WTC11 (cell line): Measurements from ENCODE around the gene IDH3G. TPM values are rescaled to one million over a fixed set of nuclear protein-coding genes. Genes with fewer than 3 reads are reported as not detected.
A peak's percentile ranks its signal among the peaks of the same experiment; 100 is the strongest.

Experiments
- ATAC-seq: fragments of 200-7000 bp; cut with Tn5 transposase; 2 replicates; pipeline ENCODE4 v1.10.0; 2021; ENCODE audit warnings: mild to moderate bottlenecking, moderate library complexity
- CTCF ChIA-PET: fragments of 300-600 bp; sonication (Branson Sonifier 250); formaldehyde crosslinking; loops from one replicate; lab custom pipeline; 2021; ENCODE audit warnings: antibody characterized with exemption; lab: Charles Lee
- POLR2A ChIA-PET: fragments of 350-600 bp; sonication (Branson Sonifier 250); formaldehyde crosslinking; loops from one replicate; lab custom pipeline; 2021; ENCODE audit warnings: antibody characterized with exemption; lab: Charles Lee
- DNase-seq: peaks from one replicate; pipeline ENCODE4 v3.0.0; 2021; ENCODE audit warnings: low spot score
- H3K27ac Mint-ChIP-seq: 2 replicates; pipeline ENCODE4 v1.8.0; 2021; ENCODE audit warnings: mixed read lengths
- H3K27me3 Mint-ChIP-seq: 2 replicates; pipeline ENCODE4 v1.8.0; 2021; ENCODE audit warnings: low read depth, mild to moderate bottlenecking, moderate library complexity, mixed read lengths
- H3K36me3 Mint-ChIP-seq: 2 replicates; pipeline ENCODE4 v1.8.0; 2021; ENCODE audit warnings: mixed read lengths
- H3K4me1 Mint-ChIP-seq: 2 replicates; pipeline ENCODE4 v1.8.0; 2022; ENCODE audit warnings: mixed read lengths
- H3K4me3 Mint-ChIP-seq: 2 replicates; pipeline ENCODE4 v1.8.0; 2021; ENCODE audit warnings: mild to moderate bottlenecking, moderate library complexity, mixed read lengths
- H3K9me3 Mint-ChIP-seq: 2 replicates; pipeline ENCODE4 v1.8.0; 2021; ENCODE audit warnings: mixed read lengths
- ATF1 ChIP-seq: sonication (generic); formaldehyde crosslinking; IDR thresholded peaks from 2 replicates; pipeline ENCODE4 v1.8.1; 2023; ENCODE audit warnings: mild to moderate bottlenecking, moderate library complexity, missing genetic modification reagents
- ATF3 ChIP-seq: sonication (generic); formaldehyde crosslinking; conservative IDR thresholded peaks from 2 replicates; pipeline ENCODE4 v1.8.1; 2022; ENCODE audit warnings: mild to moderate bottlenecking, missing genetic modification reagents
- CDX4 ChIP-seq: fragments of 250-450 bp; sonication (Bioruptor Pico); IDR thresholded peaks from 2 replicates; pipeline ENCODE4 v1.9.0; 2021; ENCODE audit warnings: moderate library complexity, mild to moderate bottlenecking, inconsistent platforms, borderline replicate concordance
- CREM ChIP-seq: sonication (generic); formaldehyde crosslinking; IDR thresholded peaks from 2 replicates; pipeline ENCODE4 v1.8.1; 2022; ENCODE audit warnings: mild to moderate bottlenecking, missing genetic modification reagents, moderate library complexity
- CTCF ChIP-seq: fragments of 200-600 bp; IDR thresholded peaks from 2 replicates; pipeline ENCODE4 v1.8.0; 2022; ENCODE audit warnings: antibody characterized with exemption
- E2F1 ChIP-seq: sonication (generic); formaldehyde crosslinking; IDR thresholded peaks from 2 replicates; pipeline ENCODE4 v1.8.0; 2022; ENCODE audit warnings: mild to moderate bottlenecking, missing genetic modification reagents
- ELF4 ChIP-seq: sonication (generic); formaldehyde crosslinking; IDR thresholded peaks from 2 replicates; pipeline ENCODE4 v1.8.1; 2022; ENCODE audit warnings: low read depth, mild to moderate bottlenecking, moderate library complexity, missing genetic modification reagents
- EMX1 ChIP-seq: fragments of 250-450 bp; sonication (Bioruptor Pico); IDR thresholded peaks from 2 replicates; pipeline ENCODE4 v1.8.0; 2021; ENCODE audit warnings: mild to moderate bottlenecking
- ERG ChIP-seq: fragments of 250-450 bp; sonication (Bioruptor Pico); IDR thresholded peaks from 2 replicates; pipeline ENCODE4 v1.8.0; 2021; ENCODE audit warnings: mild to moderate bottlenecking
- FOXP1 ChIP-seq: sonication (generic); formaldehyde crosslinking; IDR thresholded peaks from 2 replicates; pipeline ENCODE4 v1.8.0; 2022; ENCODE audit warnings: missing genetic modification reagents, mild to moderate bottlenecking, moderate library complexity, borderline replicate concordance
- GABPB1 ChIP-seq: sonication (generic); formaldehyde crosslinking; IDR thresholded peaks from 2 replicates; pipeline ENCODE4 v1.8.1; 2023; ENCODE audit warnings: mild to moderate bottlenecking, missing genetic modification reagents
- GRHL2 ChIP-seq: fragments of 250-450 bp; sonication (Bioruptor Pico); IDR thresholded peaks from 2 replicates; pipeline ENCODE4 v1.8.0; 2022; ENCODE audit warnings: mild to moderate bottlenecking, moderate library complexity; ENCODE audit not compliant: insufficient replicate concordance, severe bottlenecking
- GTF2I ChIP-seq: fragments of 250-450 bp; sonication (Bioruptor Pico); conservative IDR thresholded peaks from 2 replicates; pipeline ENCODE4 v1.4.0; 2021; ENCODE audit warnings: mild to moderate bottlenecking
- HMGXB4 ChIP-seq: sonication (generic); formaldehyde crosslinking; IDR thresholded peaks from 2 replicates; pipeline ENCODE4 v1.8.1; 2023; ENCODE audit warnings: mild to moderate bottlenecking, moderate library complexity, missing genetic modification reagents
- IRF2 ChIP-seq: sonication (generic); formaldehyde crosslinking; IDR thresholded peaks from 2 replicates; pipeline ENCODE4 v1.8.0; 2022; ENCODE audit warnings: low read depth, missing genetic modification reagents, borderline replicate concordance
- MAX ChIP-seq: sonication (generic); formaldehyde crosslinking; IDR thresholded peaks from 2 replicates; pipeline ENCODE4 v1.8.0; 2022; ENCODE audit warnings: mild to moderate bottlenecking, missing genetic modification reagents
- MLX ChIP-seq: sonication (generic); formaldehyde crosslinking; IDR thresholded peaks from 2 replicates; pipeline ENCODE4 v1.8.1; 2023; ENCODE audit warnings: mild to moderate bottlenecking, missing genetic modification reagents, moderate library complexity
- NFE2L1 ChIP-seq: sonication (generic); formaldehyde crosslinking; IDR thresholded peaks from 2 replicates; pipeline ENCODE4 v1.8.1; 2023; ENCODE audit warnings: missing genetic modification reagents
- PRRX2 ChIP-seq: fragments of 250-450 bp; sonication (Bioruptor Pico); IDR thresholded peaks from 2 replicates; pipeline ENCODE4 v1.8.0; 2021; ENCODE audit warnings: mild to moderate bottlenecking
- SOX15 ChIP-seq: fragments of 250-450 bp; sonication (Bioruptor Pico); IDR thresholded peaks from 2 replicates; pipeline ENCODE4 v1.9.0; 2021; ENCODE audit warnings: mild to moderate bottlenecking
- SP1 ChIP-seq: sonication (generic); formaldehyde crosslinking; conservative IDR thresholded peaks from 2 replicates; pipeline ENCODE4 v1.8.1; 2022; ENCODE audit warnings: missing genetic modification reagents
- ZMAT4 ChIP-seq: fragments of 250-450 bp; sonication (Bioruptor Pico); IDR thresholded peaks from 2 replicates; pipeline ENCODE4 v1.9.0; 2021; ENCODE audit warnings: mild to moderate bottlenecking
- ZNF121 ChIP-seq: sonication (generic); formaldehyde crosslinking; IDR thresholded peaks from 2 replicates; pipeline ENCODE4 v1.8.0; 2023; ENCODE audit warnings: missing genetic modification reagents
- ZNF416 ChIP-seq: fragments of 250-450 bp; sonication (Bioruptor Pico); IDR thresholded peaks from 2 replicates; pipeline ENCODE4 v1.9.0; 2021; ENCODE audit warnings: mild to moderate bottlenecking, inconsistent platforms
- ZNF423 ChIP-seq: fragments of 250-450 bp; sonication (Bioruptor Pico); IDR thresholded peaks from 2 replicates; pipeline ENCODE4 v2.1.2; 2022; ENCODE audit warnings: mild to moderate bottlenecking, moderate library complexity
- total RNA-seq: library from RNA; stranded (reverse); gene quantifications from 3 replicates; pipeline ENCODE4 v1.2.3, GENCODE V29; 2021

IDH3G gene
- total RNA-seq, 1 experiment from 2014 or later = 52.4 TPM

- CTCF ChIA-PET = no interaction called here
- Mint-ChIP-seq H3K9me3 (no peaks in the 10 kb centered on the region), H3K4me3 (no peak overlapping the region), H3K4me1 (peaks cover 3% of the 10 kb centered on the region; the same call in 1 of the 2 replicates), H3K36me3 (no peaks in the 10 kb centered on the region), H3K27me3 (no peaks in the 10 kb centered on the region), H3K27ac (no peak overlapping the region)
- no peak for ATAC-seq
- DNase-seq = no peak
- TF ChIP-seq E2F1 (CRISPR knock-in tag) = no peak
- TF ChIP-seq CDX4 (CRISPR knock-in tag) = no peak
- no peak for TF ChIP-seq ATF3
- TF ChIP-seq ATF1 (CRISPR knock-in tag) = no peak
- TF ChIP-seq EMX1 = no peak
- no peak for TF ChIP-seq SOX15 (CRISPR knock-in tag)
- TF ChIP-seq NFE2L1 (CRISPR knock-in tag) = no peak
- no peak for TF ChIP-seq ZNF416
- no peak for TF ChIP-seq FOXP1 (CRISPR knock-in tag)
- TF ChIP-seq CREM = no peak
- TF ChIP-seq ZNF423 (CRISPR knock-in tag) = no peak
- no peak for TF ChIP-seq ZNF121 (CRISPR knock-in tag)
- TF ChIP-seq GRHL2 (CRISPR knock-in tag) = no peak
- TF ChIP-seq IRF2 (CRISPR knock-in tag) = no peak
- POLR2A ChIA-PET = no interaction called here
Measured at GRCh38 chrX:153764786-153765137, 29.4 kb downstream of the IDH3G start.

GRCh38 chrX:153763989-153764755 is 30.0 kb downstream of the IDH3G start, which contains the start of gene PLXNB3:
PLXNB3 (plus strand) TSS chrX:153764249; CDS start chrX:153765536, 1,287 bp downstream.
- H3K4me1 Mint-ChIP-seq = peaks cover 3% of the 10 kb centered on the region; the same call in 1 of the 2 replicates
- no peaks in the 10 kb centered on the region for H3K9me3 Mint-ChIP-seq
- H3K4me3 Mint-ChIP-seq = no peak within 1 kb of the TSS
- ATAC-seq = peak; percentile 88
- POLR2A ChIA-PET = no interaction called here
- H3K27ac Mint-ChIP-seq = no peak within 1 kb of the TSS
- H3K27me3 Mint-ChIP-seq = no peaks in the 10 kb centered on the region
- DNase-seq = peak; percentile 82
- no peak for TF ChIP-seq GTF2I (CRISPR knock-in tag)
- TF ChIP-seq ERG (CRISPR knock-in tag) = no peak
- peak; percentile 44; the same call in 1 of the 2 replicates for TF ChIP-seq HMGXB4
- TF ChIP-seq PRRX2 (CRISPR knock-in tag) = no peak
- TF ChIP-seq CDX4 (CRISPR knock-in tag) = no peak
- TF ChIP-seq SP1 = 0 out of 2 replicates have a peak, but pooled peaks have one; percentile 17
- no peak for TF ChIP-seq ELF4 (CRISPR knock-in tag)
- no peak for TF ChIP-seq GABPB1
- TF ChIP-seq MAX = 0 out of 2 replicates have a peak, but pooled peaks have one; percentile 27
- TF ChIP-seq EMX1 = no peak
- TF ChIP-seq CTCF = peak; percentile 59; the same call in 1 of the 2 replicates
- no peak for TF ChIP-seq MLX (CRISPR knock-in tag)
- no peak for TF ChIP-seq ATF1 (CRISPR knock-in tag)
- TF ChIP-seq ZMAT4 (CRISPR knock-in tag) = no peak
- no peaks in the 10 kb centered on the region for H3K36me3 Mint-ChIP-seq
- CTCF ChIA-PET = interaction anchor here (0.6 to 1.6 kb wide), 2 partner anchors 17 to 183 kb away, joined by 3 to 5 read pairs; no protein-coding TSS in a partner anchor
